SK-MEL-5 (cell line): ENCODE results near the gene ZSCAN23. TPM values are rescaled to one million over a fixed set of nuclear protein-coding genes. Genes with fewer than 3 reads are reported as not detected.

Experiments used
- DNase-seq: peaks from one replicate; pipeline ENCODE4 v3.0.0-alpha.2; 2016; ENCODE audit warnings: low read depth, low spot score
- in situ Hi-C: cut with HindIII; loops from 2 replicates; pipeline ENCODE4 v1.10.0; 2016; ENCODE audit warnings: low sequenced_read_pairs, high pct_unique_total_duplicates, low pct_unique_long_range_greater_than_20kb
- small RNA-seq, 2 experiments: library from RNA; depleted of rRNA; stranded (forward); fragments of <200 nt; gene quantifications; one replicate each; pipeline ENCODE3, GENCODE V24; 2014
- total RNA-seq: library from RNA; depleted of rRNA; stranded (reverse); fragments of >200 nt; shearing (Covaris generic); gene quantifications from 2 replicates; pipeline ENCODE4 v1.2.3, GENCODE V29; 2014; rRNA removed

ZSCAN23 gene
- total RNA-seq, 1 experiment from 2014 or later, result 4.6 TPM

GRCh38 chr6:28399350-28400121, 43.8 kb downstream of the ZSCAN23 start, which contains the start of gene ZSCAN12:
TSS of gene ZSCAN12 (minus strand) at chr6:28399747. CDS start at chr6:28398405, 1,342 bp downstream.
- in situ Hi-C loops, result no loop called here
- DNase-seq, result peak; percentile 69

GRCh38 chr6:28395918-28396317, 47.4 kb downstream of the ZSCAN23 start:
- DNase-seq, result no peak
- in situ Hi-C loops, result no loop called here

GRCh38 chr6:28393912-28394662, 49.2 kb downstream of the ZSCAN23 start:
- peak; percentile 45 for DNase-seq
- in situ Hi-C loops, result no loop called here

DNA sequence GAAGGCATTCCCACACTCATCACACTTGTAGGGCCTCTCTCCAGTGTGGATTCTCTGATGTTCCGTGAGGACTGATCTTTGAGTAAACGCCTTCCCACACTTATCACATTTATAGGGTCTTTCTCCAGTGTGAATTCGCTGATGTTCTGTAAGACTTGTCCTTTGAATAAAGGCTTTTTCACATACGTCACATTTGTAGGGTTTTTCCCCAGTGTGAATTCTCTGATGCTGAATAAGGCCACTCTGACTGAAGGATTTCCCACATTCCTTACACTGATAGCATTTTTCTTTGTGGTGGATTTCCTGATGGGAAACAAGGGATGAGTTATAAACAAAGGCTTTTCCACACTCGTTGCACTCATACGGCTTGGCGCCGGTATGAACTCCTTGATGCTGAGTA, 52.6 kb downstream of the ZSCAN23 start:
- no peak for DNase-seq
- in situ Hi-C loops, result no loop called here

DNA sequence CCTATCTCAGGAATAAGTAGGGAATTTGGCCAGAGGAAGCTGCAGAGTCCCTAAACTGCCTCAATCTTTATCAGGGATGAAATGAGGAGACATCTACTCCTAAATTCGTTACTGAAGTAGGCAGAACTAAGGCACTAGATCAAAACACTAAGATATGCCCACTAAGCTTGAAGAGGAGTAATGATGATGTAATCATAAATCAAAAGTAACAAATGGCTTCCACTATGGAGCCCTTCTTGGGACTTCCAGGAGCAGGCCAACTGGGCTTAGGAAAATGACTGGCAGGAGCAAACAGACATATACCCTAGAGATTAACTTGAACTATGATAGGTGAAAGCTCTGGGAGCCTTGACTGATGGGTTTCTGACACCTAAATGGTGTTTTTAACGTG, 59.2 kb downstream of the ZSCAN23 start:
- in situ Hi-C loops, result no loop called here
- DNase-seq, result no peak

GRCh38 chr6:28383235-28384142, 59.8 kb downstream of the ZSCAN23 start:
- no peak for DNase-seq
- in situ Hi-C loops, result no loop called here

Small RNA genes lying within 50 kb of the gene (small RNA-seq; reads per million reads assigned to genes)
- 0 reads per million in 2 experiments for gene RNU2-45P

Other genes with a start within 250 kb of the ZSCAN23 start
- gene ZSCAN9, start 218.2 kb downstream of the ZSCAN23 start, total RNA-seq, result 9.0 and 9.9 TPM in 2 replicates
- 3.5 and 4.6 TPM in 2 replicates for gene ZKSCAN4, start 191.2 kb downstream of the ZSCAN23 start, total RNA-seq
- not detected in 2 replicates for gene NKAPL, start 184.2 kb downstream of the ZSCAN23 start, total RNA-seq
- 9.3 and 11.3 TPM in 2 replicates for gene ZSCAN26, start 176.3 kb downstream of the ZSCAN23 start, total RNA-seq
- 3.2 and 4.1 TPM in 2 replicates for gene PGBD1, start 161.9 kb downstream of the ZSCAN23 start, total RNA-seq
- 2.3 and 4.3 TPM in 2 replicates for gene ZSCAN31, start 107.3 kb downstream of the ZSCAN23 start, total RNA-seq
- 4.0 TPM in 2 replicates for gene ZKSCAN3, start 93.5 kb downstream of the ZSCAN23 start, total RNA-seq
- gene ZSCAN12, start 43.7 kb downstream of the ZSCAN23 start, total RNA-seq, result 1.6 and 1.8 TPM in 2 replicates
- not detected in 2 replicates for gene GPX6, start 72.3 kb upstream of the ZSCAN23 start, total RNA-seq
- gene GPX5, start 82.4 kb upstream of the ZSCAN23 start, total RNA-seq, result not detected in 2 replicates